Mammary epithelial cell (primary cell): ENCODE measurements around the gene LSP1.

Experiments
- CTCF ChIP-seq, 2 donors: IDR thresholded peaks in 1 of 2; conservative IDR thresholded peaks in 1 of 2; 2 replicates each; pipeline ENCODE4 v1.5.1; 2011 to 2012; ENCODE audit warnings: inconsistent platforms in 2 of 2, low read length in 2 of 2, mild to moderate bottlenecking in 2 of 2, control low read depth in 1 of 2, low read depth in 1 of 2; ENCODE audit not compliant: insufficient read depth in 1 of 2; ENCODE audit errors: extremely low read depth in 1 of 2
- EZH2 ChIP-seq: IDR thresholded peaks from 2 replicates; pipeline ENCODE4 v1.6.1; 2012; ENCODE audit warnings: low read length, inconsistent platforms, borderline replicate concordance

GRCh38 chr11:1931341-1932104 is 78.6 kb downstream of the LSP1 start:
- TF ChIP-seq EZH2 (no peak), CTCF (conservative IDR thresholded peaks at IDR 0.05 in 1 of 2, IDR thresholded peaks at IDR 0.05 in 1 of 2; ENCODE audit: extremely low read depth in 1 of 2, insufficient read depth in 1 of 2, low read depth in 1 of 2, low read length in 2 of 2) (no peak)
